WTC11 (cell line): ENCODE measurements around the gene TMC5. TPM values are rescaled to one million over a fixed set of nuclear protein-coding genes. Genes with fewer than 3 reads are reported as not detected.

ENCODE experiments used
- ATAC-seq: fragments of 200-7000 bp; cut with Tn5 transposase; 2 replicates; pipeline ENCODE4 v1.10.0; 2021; ENCODE audit warnings: mild to moderate bottlenecking, moderate library complexity
- CTCF ChIA-PET: fragments of 300-600 bp; sonication (Branson Sonifier 250); formaldehyde crosslinking; loops from one replicate; lab custom pipeline; 2021; ENCODE audit warnings: antibody characterized with exemption; lab: Charles Lee
- POLR2A ChIA-PET: fragments of 350-600 bp; sonication (Branson Sonifier 250); formaldehyde crosslinking; loops from one replicate; lab custom pipeline; 2021; ENCODE audit warnings: antibody characterized with exemption; lab: Charles Lee
- DNase-seq: peaks from one replicate; pipeline ENCODE4 v3.0.0; 2021; ENCODE audit warnings: low spot score
- H3K27ac Mint-ChIP-seq: 2 replicates; pipeline ENCODE4 v1.8.0; 2021; ENCODE audit warnings: mixed read lengths
- H3K27me3 Mint-ChIP-seq: 2 replicates; pipeline ENCODE4 v1.8.0; 2021; ENCODE audit warnings: low read depth, mild to moderate bottlenecking, moderate library complexity, mixed read lengths
- H3K36me3 Mint-ChIP-seq: 2 replicates; pipeline ENCODE4 v1.8.0; 2021; ENCODE audit warnings: mixed read lengths
- H3K4me1 Mint-ChIP-seq: 2 replicates; pipeline ENCODE4 v1.8.0; 2022; ENCODE audit warnings: mixed read lengths
- H3K4me3 Mint-ChIP-seq: 2 replicates; pipeline ENCODE4 v1.8.0; 2021; ENCODE audit warnings: mild to moderate bottlenecking, moderate library complexity, mixed read lengths
- H3K9me3 Mint-ChIP-seq: 2 replicates; pipeline ENCODE4 v1.8.0; 2021; ENCODE audit warnings: mixed read lengths
- ATF2 ChIP-seq: sonication (generic); formaldehyde crosslinking; IDR thresholded peaks from 2 replicates; pipeline ENCODE4 v1.8.1; 2022; ENCODE audit warnings: low read depth, missing genetic modification reagents, borderline replicate concordance
- E2F1 ChIP-seq: sonication (generic); formaldehyde crosslinking; IDR thresholded peaks from 2 replicates; pipeline ENCODE4 v1.8.0; 2022; ENCODE audit warnings: mild to moderate bottlenecking, missing genetic modification reagents
- ELF4 ChIP-seq: sonication (generic); formaldehyde crosslinking; IDR thresholded peaks from 2 replicates; pipeline ENCODE4 v1.8.1; 2022; ENCODE audit warnings: low read depth, mild to moderate bottlenecking, moderate library complexity, missing genetic modification reagents
- EMX1 ChIP-seq: fragments of 250-450 bp; sonication (Bioruptor Pico); IDR thresholded peaks from 2 replicates; pipeline ENCODE4 v1.8.0; 2021; ENCODE audit warnings: mild to moderate bottlenecking
- ERG ChIP-seq: fragments of 250-450 bp; sonication (Bioruptor Pico); IDR thresholded peaks from 2 replicates; pipeline ENCODE4 v1.8.0; 2021; ENCODE audit warnings: mild to moderate bottlenecking
- FOXP4 ChIP-seq: sonication (generic); formaldehyde crosslinking; IDR thresholded peaks from 2 replicates; pipeline ENCODE4 v1.8.0; 2022; ENCODE audit warnings: mild to moderate bottlenecking, missing genetic modification reagents
- GRHL2 ChIP-seq: fragments of 250-450 bp; sonication (Bioruptor Pico); IDR thresholded peaks from 2 replicates; pipeline ENCODE4 v1.8.0; 2022; ENCODE audit warnings: mild to moderate bottlenecking, moderate library complexity; ENCODE audit not compliant: insufficient replicate concordance, severe bottlenecking
- GTF2I ChIP-seq: fragments of 250-450 bp; sonication (Bioruptor Pico); conservative IDR thresholded peaks from 2 replicates; pipeline ENCODE4 v1.4.0; 2021; ENCODE audit warnings: mild to moderate bottlenecking
- NFYB ChIP-seq: sonication (generic); formaldehyde crosslinking; conservative IDR thresholded peaks from 2 replicates; pipeline ENCODE4 v1.8.0; 2022; ENCODE audit warnings: low read depth, missing genetic modification reagents
- SMAD4 ChIP-seq: sonication (generic); formaldehyde crosslinking; IDR thresholded peaks from 2 replicates; pipeline ENCODE4 v1.8.0; 2022; ENCODE audit warnings: mild to moderate bottlenecking, missing genetic modification reagents
- USF2 ChIP-seq: sonication (generic); formaldehyde crosslinking; IDR thresholded peaks from 2 replicates; pipeline ENCODE4 v1.8.1; 2023; ENCODE audit warnings: mild to moderate bottlenecking, missing genetic modification reagents, moderate library complexity
- ZNF138 ChIP-seq: sonication (generic); formaldehyde crosslinking; conservative IDR thresholded peaks from 2 replicates; pipeline ENCODE4 v1.8.1; 2022; ENCODE audit warnings: mild to moderate bottlenecking, moderate library complexity, missing genetic modification reagents
- ZNF423 ChIP-seq: fragments of 250-450 bp; sonication (Bioruptor Pico); IDR thresholded peaks from 2 replicates; pipeline ENCODE4 v2.1.2; 2022; ENCODE audit warnings: mild to moderate bottlenecking, moderate library complexity
- ZNF512 ChIP-seq: sonication (generic); formaldehyde crosslinking; IDR thresholded peaks from 2 replicates; pipeline ENCODE4 v1.8.1; 2022; ENCODE audit warnings: missing genetic modification reagents, borderline replicate concordance
- ZNF671 ChIP-seq: fragments of 250-450 bp; sonication (Bioruptor Pico); IDR thresholded peaks from 2 replicates; pipeline ENCODE4 v1.8.0; 2021; ENCODE audit warnings: mild to moderate bottlenecking
- total RNA-seq: library from RNA; stranded (reverse); gene quantifications from 3 replicates; pipeline ENCODE4 v1.2.3, GENCODE V29; 2021
- TF ChIP-seq, protein P1 (sequence below): sonication (generic); formaldehyde crosslinking; IDR thresholded peaks from 2 replicates; pipeline ENCODE4 v1.8.1; 2023; ENCODE audit warnings: mild to moderate bottlenecking, moderate library complexity, missing genetic modification reagents
- TF ChIP-seq, protein P2 (sequence below): sonication (generic); formaldehyde crosslinking; IDR thresholded peaks from 2 replicates; pipeline ENCODE4 v1.8.0; 2022; ENCODE audit warnings: mild to moderate bottlenecking, missing genetic modification reagents
- TF ChIP-seq, protein P3 (sequence below): sonication (generic); formaldehyde crosslinking; conservative IDR thresholded peaks from 2 replicates; pipeline ENCODE4 v1.8.1; 2022; ENCODE audit warnings: mild to moderate bottlenecking, missing genetic modification reagents

TMC5 gene
- total RNA-seq, 1 experiment from 2014 or later = 3.1 TPM

DNA sequence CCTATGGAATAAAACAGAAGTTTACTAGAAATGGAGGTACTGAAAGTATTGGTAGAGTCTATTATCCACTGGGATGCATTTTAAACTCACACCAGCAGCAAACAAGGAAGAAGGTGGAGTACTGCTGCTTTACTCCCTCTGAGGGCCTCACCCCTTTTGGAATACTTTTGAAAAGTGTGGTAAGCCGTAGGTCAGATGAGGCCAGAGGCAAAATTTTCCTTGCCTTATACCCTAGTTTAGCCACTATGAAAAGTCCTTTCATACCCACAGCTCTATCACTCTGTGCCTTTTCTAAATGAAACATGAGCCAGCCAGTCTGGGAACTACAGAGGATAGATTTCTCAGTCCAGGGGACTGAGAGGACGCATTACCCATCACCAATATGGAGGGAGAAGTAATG lies 90.2 kb downstream of the TMC5 start (continued):
- TF ChIP-seq E2F1 (CRISPR knock-in tag) = no peak
- TF ChIP-seq, protein P1, sequence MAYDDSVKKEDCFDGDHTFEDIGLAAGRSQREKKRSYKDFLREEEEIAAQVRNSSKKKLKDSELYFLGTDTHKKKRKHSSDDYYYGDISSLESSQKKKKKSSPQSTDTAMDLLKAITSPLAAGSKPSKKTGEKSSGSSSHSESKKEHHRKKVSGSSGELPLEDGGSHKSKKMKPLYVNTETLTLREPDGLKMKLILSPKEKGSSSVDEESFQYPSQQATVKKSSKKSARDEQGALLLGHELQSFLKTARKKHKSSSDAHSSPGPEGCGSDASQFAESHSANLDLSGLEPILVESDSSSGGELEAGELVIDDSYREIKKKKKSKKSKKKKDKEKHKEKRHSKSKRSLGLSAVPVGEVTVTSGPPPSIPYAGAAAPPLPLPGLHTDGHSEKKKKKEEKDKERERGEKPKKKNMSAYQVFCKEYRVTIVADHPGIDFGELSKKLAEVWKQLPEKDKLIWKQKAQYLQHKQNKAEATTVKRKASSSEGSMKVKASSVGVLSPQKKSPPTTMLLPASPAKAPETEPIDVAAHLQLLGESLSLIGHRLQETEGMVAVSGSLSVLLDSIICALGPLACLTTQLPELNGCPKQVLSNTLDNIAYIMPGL (CRISPR knock-in tag) = no peak

GRCh38 chr16:19512297-19512696 lies 94.6 kb downstream of the TMC5 start:
- no peak for DNase-seq
- TF ChIP-seq ZNF138 (CRISPR knock-in tag) = no peak
- TF ChIP-seq, protein P1 (CRISPR knock-in tag) = no peak
- no peak for TF ChIP-seq ZNF423 (CRISPR knock-in tag)
- no peak for TF ChIP-seq GRHL2
- TF ChIP-seq SMAD4 (CRISPR knock-in tag) = no peak
- TF ChIP-seq GTF2I (CRISPR knock-in tag) = no peak
- no peak for TF ChIP-seq ATF2 (CRISPR knock-in tag)
- no peak for TF ChIP-seq ELF4 (CRISPR knock-in tag)
- TF ChIP-seq ZNF671 (CRISPR knock-in tag) = no peak
- no peak for TF ChIP-seq USF2 (CRISPR knock-in tag)
- no peak for TF ChIP-seq ERG (CRISPR knock-in tag)
- TF ChIP-seq, protein P2, sequence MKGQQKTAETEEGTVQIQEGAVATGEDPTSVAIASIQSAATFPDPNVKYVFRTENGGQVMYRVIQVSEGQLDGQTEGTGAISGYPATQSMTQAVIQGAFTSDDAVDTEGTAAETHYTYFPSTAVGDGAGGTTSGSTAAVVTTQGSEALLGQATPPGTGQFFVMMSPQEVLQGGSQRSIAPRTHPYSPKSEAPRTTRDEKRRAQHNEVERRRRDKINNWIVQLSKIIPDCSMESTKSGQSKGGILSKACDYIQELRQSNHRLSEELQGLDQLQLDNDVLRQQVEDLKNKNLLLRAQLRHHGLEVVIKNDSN (CRISPR knock-in tag) = no peak
- TF ChIP-seq FOXP4 (CRISPR knock-in tag) = no peak
- no peak for TF ChIP-seq EMX1
- TF ChIP-seq, protein P3, sequence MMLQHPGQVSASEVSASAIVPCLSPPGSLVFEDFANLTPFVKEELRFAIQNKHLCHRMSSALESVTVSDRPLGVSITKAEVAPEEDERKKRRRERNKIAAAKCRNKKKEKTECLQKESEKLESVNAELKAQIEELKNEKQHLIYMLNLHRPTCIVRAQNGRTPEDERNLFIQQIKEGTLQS (CRISPR knock-in tag) = no peak
- no peak for TF ChIP-seq ZNF512 (CRISPR knock-in tag)
- TF ChIP-seq NFYB (CRISPR knock-in tag) = no peak
- H3K36me3 Mint-ChIP-seq = peaks cover 55% of the 10 kb centered on the region
- ChIA-PET CTCF (no interaction called here), POLR2A (no interaction called here)
- H3K4me3 Mint-ChIP-seq = no peak overlapping the region
- H3K27ac Mint-ChIP-seq = no peak overlapping the region
- ATAC-seq = no peak
- no peaks in the 10 kb centered on the region for H3K9me3 Mint-ChIP-seq
- no peaks in the 10 kb centered on the region for H3K4me1 Mint-ChIP-seq
- H3K27me3 Mint-ChIP-seq = no peaks in the 10 kb centered on the region
